DMS79 (cell line): ENCODE results near the gene TENT4B.
A peak's percentile ranks its signal among the peaks of the same experiment; 100 is the strongest.
"Not testable (repeated sequence)": the region's sequence is repeated elsewhere in the genome, so short reads cannot be mapped to it uniquely, and the experiment has no call there.

Experiments used
- DNase-seq: peaks from one replicate; lab custom pipeline; 2025; lab: John Stamatoyannopoulos, UW

TENT4B gene

GRCh38 chr16:50234771-50235556, 81.9 kb downstream of the TENT4B start:
- DNase-seq = no peak

GRCh38 chr16:50235581-50235980, 82.5 kb downstream of the TENT4B start:
- no peak for DNase-seq

- no peak for DNase-seq
Measured at GRCh38 chr16:50238314-50238713, 85.2 kb downstream of the TENT4B start.

GRCh38 chr16:50238868-50239301, 85.8 kb downstream of the TENT4B start:
- DNase-seq = peak; percentile 74

GRCh38 chr16:50243024-50243423, 89.9 kb downstream of the TENT4B start:
- not testable (repeated sequence) for DNase-seq

- DNase-seq = no peak
Measured at GRCh38 chr16:50244140-50244503, 91.0 kb downstream of the TENT4B start.

GRCh38 chr16:50244504-50245416, 91.7 kb downstream of the TENT4B start:
- no peak for DNase-seq

GRCh38 chr16:50245417-50246298, 92.6 kb downstream of the TENT4B start:
- DNase-seq = no peak

DNA sequence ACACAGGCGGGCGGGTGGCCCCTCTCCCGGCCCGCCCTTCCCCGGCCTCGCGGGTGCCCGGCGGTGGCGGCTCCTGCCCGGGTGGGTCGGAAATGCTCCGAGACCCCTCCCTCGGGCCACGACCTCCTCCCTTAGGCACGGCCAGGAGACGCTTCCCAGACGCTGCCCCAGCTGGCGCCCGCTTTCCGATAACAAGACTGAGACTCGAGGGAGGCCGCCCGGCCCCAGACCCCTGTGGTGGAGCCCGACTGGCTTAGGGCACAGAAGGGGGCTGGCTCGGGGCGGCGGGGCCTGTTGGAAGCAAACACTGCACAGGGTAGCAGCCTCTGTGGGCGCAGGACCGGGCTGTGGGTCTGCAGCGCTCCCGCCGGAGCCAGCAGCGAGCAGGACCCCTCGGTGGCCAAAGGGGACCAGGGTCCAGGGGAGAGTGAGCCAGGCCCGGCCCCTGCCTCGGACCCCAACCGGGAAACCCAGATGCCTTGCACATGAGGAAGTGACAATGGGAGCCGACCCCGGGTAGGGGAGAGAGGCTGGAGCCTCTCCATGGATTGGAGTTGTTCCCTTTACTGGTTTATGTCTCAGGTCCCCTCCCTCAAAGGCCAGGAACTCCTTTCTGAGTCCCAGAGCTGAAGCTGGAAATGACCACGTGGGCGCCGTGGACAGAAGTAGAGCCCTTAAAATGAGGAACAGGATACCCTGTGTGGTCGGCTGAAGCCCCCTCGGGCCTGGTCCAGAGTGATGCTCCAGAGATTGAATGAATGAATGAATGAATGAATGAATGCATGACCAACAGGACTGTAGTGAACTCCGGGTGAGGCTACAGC, 93.4 kb downstream of the TENT4B start:
- no peak for DNase-seq

DNA sequence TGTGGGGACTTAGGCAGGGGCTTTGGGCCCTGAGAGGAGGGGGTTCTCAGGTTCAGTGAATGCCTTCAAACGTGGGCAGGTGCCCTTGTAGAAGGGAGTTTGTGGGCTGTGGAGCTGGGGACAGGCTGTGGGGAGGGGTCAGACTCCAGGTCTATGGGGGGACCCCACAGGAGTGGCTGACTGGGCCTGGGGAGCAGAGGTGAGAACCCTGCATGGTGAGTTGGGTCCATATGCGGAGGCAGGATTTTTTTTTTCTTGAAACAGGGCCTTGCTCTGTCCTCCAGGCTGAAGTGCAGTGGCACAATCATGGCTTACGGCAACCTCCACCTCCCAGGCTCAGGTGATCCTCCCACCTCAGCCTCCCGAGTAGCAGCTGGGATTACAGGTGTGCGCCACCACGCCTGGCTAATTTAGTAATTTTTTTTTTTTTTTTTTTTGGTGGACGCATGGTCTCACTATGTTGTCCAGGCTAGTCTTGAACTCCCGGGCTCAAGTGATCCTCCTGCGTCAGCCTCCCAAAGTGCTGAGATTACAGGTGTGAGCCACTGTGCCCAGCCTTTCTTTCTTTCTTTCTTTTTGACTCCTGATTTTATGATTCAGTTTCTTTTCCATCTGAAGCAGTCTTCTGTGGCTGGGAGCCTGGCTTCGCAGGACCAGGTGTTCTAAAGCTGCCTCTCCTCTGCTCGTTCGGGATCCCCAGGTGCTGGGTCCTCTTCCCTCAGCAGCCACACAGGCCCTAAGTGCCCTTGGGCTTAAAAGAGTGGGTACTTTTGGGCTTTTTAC, 94.2 kb downstream of the TENT4B start:
- no peak for DNase-seq

DNA sequence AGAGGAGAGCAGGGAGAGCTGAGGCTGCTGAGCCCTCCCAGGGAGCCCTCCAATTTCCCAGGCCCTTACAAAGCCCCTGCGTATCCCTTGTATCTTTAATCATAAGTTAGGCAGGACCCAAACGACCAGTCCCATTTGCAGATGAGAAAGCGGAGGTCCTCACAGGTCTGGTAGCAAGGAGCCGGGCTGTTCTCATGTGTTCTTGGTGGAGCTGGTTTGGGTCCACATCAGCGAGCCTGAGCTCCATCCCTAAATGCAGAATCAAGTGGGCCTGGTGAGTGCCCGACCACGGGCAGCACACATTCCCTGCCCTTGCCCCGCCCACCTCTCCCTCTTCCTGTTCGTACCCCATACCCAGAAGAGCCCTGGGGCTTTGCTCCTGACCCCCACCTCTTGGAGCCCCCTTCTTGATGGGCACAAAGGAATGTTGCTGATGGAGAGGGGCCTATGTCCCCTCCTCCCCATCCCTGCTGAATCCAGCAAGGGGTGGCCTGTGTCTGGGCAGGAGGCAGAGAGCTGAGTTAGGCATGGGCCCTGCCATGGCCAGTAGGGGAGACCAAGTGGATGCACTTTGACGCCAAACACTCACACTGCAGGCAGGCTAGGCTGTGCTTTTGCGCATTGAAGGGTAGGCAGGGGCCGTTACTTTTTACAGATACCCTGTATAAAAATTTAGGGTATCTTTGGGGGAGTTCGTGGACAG, 95.0 kb downstream of the TENT4B start:
- no peak for DNase-seq

GRCh38 chr16:50248845-50249244, 95.7 kb downstream of the TENT4B start:
- DNase-seq = no peak

DNA sequence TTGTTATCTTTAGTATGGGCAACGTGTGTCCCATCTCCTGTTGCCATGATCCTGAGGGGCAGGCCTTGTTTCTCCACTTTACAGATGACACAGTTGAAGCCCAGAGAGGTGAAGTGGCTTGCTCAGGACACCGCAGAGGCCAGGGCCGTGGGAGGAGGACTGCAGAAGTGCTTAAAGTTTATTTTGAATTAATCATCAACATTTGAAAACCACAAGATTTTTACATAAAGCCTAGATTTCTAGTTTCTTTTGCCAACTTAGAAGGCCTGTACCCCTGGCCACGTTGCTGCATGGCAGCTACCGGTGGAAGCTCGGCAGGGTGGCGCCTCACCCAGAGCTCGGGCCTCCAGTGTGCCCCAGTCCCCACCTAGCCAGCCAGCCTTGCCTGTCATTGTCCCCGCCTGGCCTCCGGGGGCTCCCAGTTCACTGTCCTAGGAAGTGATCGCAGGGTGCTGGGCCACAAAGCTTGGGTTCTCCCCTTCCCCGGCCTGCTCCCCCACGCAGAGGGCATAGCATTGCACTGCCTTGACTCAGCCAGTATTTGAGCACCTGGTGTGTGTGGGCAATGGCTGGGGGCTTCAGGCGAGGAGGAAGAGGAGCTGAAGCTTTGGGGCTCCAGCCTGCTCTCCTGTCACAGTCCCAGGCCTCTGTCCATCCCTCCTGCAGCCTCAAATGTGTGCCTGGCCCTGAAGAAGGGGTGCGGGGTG, 98.4 kb downstream of the TENT4B start:
- DNase-seq = no peak

- no peak for DNase-seq
Measured at GRCh38 chr16:50252082-50252611, 99.0 kb downstream of the TENT4B start.

DNA sequence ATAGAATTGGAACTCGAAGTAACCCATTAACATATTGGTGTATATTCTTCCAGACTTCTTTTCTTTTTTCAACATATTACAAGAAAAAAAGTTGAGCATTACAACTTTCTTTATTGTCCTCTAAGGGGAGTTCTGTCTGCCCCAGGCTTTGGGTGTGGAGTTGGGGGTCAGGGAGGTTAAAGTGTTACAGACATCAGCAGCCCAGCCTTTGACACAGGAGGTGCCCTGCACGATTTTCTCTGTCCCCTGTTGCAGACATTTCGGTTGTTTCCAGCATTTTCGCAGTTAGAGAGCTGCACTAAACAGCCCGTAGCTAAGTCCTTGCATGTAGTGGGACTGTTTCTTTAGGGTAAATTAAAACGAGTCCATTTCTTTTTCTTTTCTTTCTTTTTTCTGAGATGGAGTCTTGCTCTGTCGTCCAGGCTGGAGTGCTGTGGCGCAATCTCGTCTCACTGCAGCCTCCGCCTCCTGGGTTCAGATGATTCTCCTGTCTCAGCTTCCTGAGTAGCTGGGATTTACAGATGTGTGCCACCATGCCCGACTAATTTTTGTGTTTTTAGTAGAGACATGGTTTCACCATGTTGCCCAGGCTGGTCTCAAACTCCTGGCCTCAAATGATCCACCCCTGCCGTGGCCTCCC, 99.9 kb downstream of the TENT4B start:
- DNase-seq = no peak

GRCh38 chr16:50253514-50253910, 100.4 kb downstream of the TENT4B start:
- DNase-seq = no peak

GRCh38 chr16:50254072-50254471, 101.0 kb downstream of the TENT4B start:
- DNase-seq = no peak

DNA sequence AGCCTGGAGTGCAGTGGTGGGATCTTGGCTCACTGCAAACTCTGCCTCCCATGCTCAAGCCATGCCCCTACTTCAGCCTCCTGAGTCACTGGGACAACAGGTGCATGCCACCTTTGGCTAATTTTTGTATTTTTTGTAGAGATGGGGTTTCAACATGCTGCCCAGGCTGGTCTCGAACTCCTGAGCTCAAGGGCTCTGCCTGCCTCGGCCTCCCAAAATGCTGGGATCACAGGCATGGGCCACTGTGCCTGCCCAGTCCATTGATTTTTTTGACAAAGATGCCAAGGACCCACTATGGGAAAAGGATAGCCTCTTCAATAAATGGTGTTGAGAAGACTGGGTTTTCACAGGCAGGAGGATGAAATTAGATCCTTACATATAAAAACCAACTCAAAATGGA, 102.4 kb downstream of the TENT4B start:
- DNase-seq = no peak
